ENCODE data around the gene PRKN.

PRKN gene

GRCh38 chr6:161748535-161749416 is 978.8 kb downstream of the PRKN start:
- DNase-seq (ENCODE audit: low read depth in 1 of 2, low spot score in 1 of 2) = no peak

- no peak for DNase-seq (ENCODE audit: low read depth in 1 of 2, low spot score in 1 of 2)
Measured at GRCh38 chr6:161747506-161747905, 980.1 kb downstream of the PRKN start.

GRCh38 chr6:161745594-161746141 is 981.9 kb downstream of the PRKN start:
- DNase-seq (ENCODE audit: low read depth in 1 of 2, low spot score in 1 of 2) = no peak

- no peak for DNase-seq (ENCODE audit: low read depth in 1 of 2, low spot score in 1 of 2)
Measured at GRCh38 chr6:161745128-161745527, 982.4 kb downstream of the PRKN start.

- DNase-seq (ENCODE audit: low read depth in 1 of 2, low spot score in 1 of 2) = no peak
Measured at GRCh38 chr6:161744211-161745067, 983.1 kb downstream of the PRKN start.

GRCh38 chr6:161743509-161744178 is 983.9 kb downstream of the PRKN start:
- no peak for DNase-seq (ENCODE audit: low read depth in 1 of 2, low spot score in 1 of 2)

GRCh38 chr6:161740486-161740885 is 987.1 kb downstream of the PRKN start:
- no peak for DNase-seq (ENCODE audit: low read depth in 1 of 2, low spot score in 1 of 2)

- DNase-seq (ENCODE audit: low read depth in 1 of 2, low spot score in 1 of 2) = no peak
Measured at GRCh38 chr6:161736781-161737292, 990.7 kb downstream of the PRKN start.

GRCh38 chr6:161736326-161736725 is 991.2 kb downstream of the PRKN start:
- DNase-seq (ENCODE audit: low read depth in 1 of 2, low spot score in 1 of 2) = no peak

- DNase-seq (ENCODE audit: low read depth in 1 of 2, low spot score in 1 of 2) = no peak
Measured at GRCh38 chr6:161732594-161732993, 995.0 kb downstream of the PRKN start.

- no peak for DNase-seq (ENCODE audit: low read depth in 1 of 2, low spot score in 1 of 2)
Measured at GRCh38 chr6:161727083-161727833, 1000.3 kb downstream of the PRKN start.

- no peak for DNase-seq (ENCODE audit: low read depth in 1 of 2, low spot score in 1 of 2)
Measured at GRCh38 chr6:161722394-161722793, 1005.2 kb downstream of the PRKN start.

GRCh38 chr6:161721511-161721910 is 1006.1 kb downstream of the PRKN start:
- DNase-seq (ENCODE audit: low read depth in 1 of 2, low spot score in 1 of 2) = no peak

GRCh38 chr6:161716176-161716575 is 1011.4 kb downstream of the PRKN start:
- no peak for DNase-seq (ENCODE audit: low read depth in 1 of 2, low spot score in 1 of 2)

- DNase-seq (ENCODE audit: low read depth in 1 of 2, low spot score in 1 of 2) = no peak
Measured at GRCh38 chr6:161711938-161712337, 1015.6 kb downstream of the PRKN start.

GRCh38 chr6:161711515-161711914 is 1016.1 kb downstream of the PRKN start:
- DNase-seq (ENCODE audit: low read depth in 1 of 2, low spot score in 1 of 2) = no peak

- DNase-seq (ENCODE audit: low read depth in 1 of 2, low spot score in 1 of 2) = no peak
Measured at GRCh38 chr6:161710698-161711097, 1016.9 kb downstream of the PRKN start.

GRCh38 chr6:161701056-161701455 is 1026.5 kb downstream of the PRKN start:
- DNase-seq (ENCODE audit: low read depth in 1 of 2, low spot score in 1 of 2) = no peak

- no peak for DNase-seq (ENCODE audit: low read depth in 1 of 2, low spot score in 1 of 2)
Measured at GRCh38 chr6:161696801-161697200, 1030.8 kb downstream of the PRKN start.

GRCh38 chr6:161694995-161695394 is 1032.6 kb downstream of the PRKN start:
- DNase-seq (ENCODE audit: low read depth in 1 of 2, low spot score in 1 of 2) = no peak

Data from activated T-helper 1 cell treated with anti-CD3 and anti-CD28 coated beads, Interleukin-2, amount 50 U/mL, for 16 hours (primary cell).